Spleen (tissue), 11 donors: ENCODE measurements around the gene DIDO1. TPM values are rescaled to one million over a fixed set of nuclear protein-coding genes. Genes with fewer than 3 reads are reported as not detected.

Experiments
- DNase-seq: peaks from one replicate; pipeline ENCODE4 v3.0.0-alpha.2; 2020
- H3K27ac ChIP-seq, 8 donors: fragments of 200-600 bp; sonication (generic) in 7 of 8; 1 replicate in 4 of 8; 2 replicates in 4 of 8; pipeline versions ENCODE4 v1.5.0 to v1.8.0; 2016 to 2021; ENCODE audit warnings: inconsistent platforms in 4 of 8, mild to moderate bottlenecking in 4 of 8, moderate library complexity in 1 of 8
- H3K27me3 ChIP-seq, 7 donors: fragments of 200-600 bp; sonication (generic) in 6 of 7; replicated peaks in 1 of 7; 1 replicate in 4 of 7; 2 replicates in 3 of 7; pipeline versions ENCODE4 v1.5.0 to v1.8.0; 2016 to 2021; ENCODE audit warnings: inconsistent platforms in 3 of 7, mild to moderate bottlenecking in 1 of 7
- H3K36me3 ChIP-seq, 6 donors: fragments of 200-600 bp; sonication (generic) in 5 of 6; 1 replicate in 4 of 6; 2 replicates in 2 of 6; pipeline versions ENCODE4 v1.5.0 to v1.8.0; 2016 to 2021; ENCODE audit warnings: inconsistent platforms in 2 of 6
- H3K4me1 ChIP-seq, 6 donors: fragments of 200-600 bp; sonication (generic) in 5 of 6; 1 replicate in 3 of 6; 2 replicates in 3 of 6; pipeline versions ENCODE4 v1.5.0 to v1.8.0; 2016 to 2021; ENCODE audit warnings: inconsistent platforms in 3 of 6
- H3K4me3 ChIP-seq, 8 donors: fragments of 200-600 bp; sonication (generic) in 7 of 8; 1 replicate in 4 of 8; 2 replicates in 4 of 8; pipeline versions ENCODE4 v1.5.0 to v1.8.0; 2016 to 2021; ENCODE audit warnings: inconsistent platforms in 4 of 8, mild to moderate bottlenecking in 4 of 8, moderate library complexity in 2 of 8
- H3K9me3 ChIP-seq, 8 donors: fragments of 200-600 bp; sonication (generic) in 7 of 8; 1 replicate in 4 of 8; 2 replicates in 4 of 8; pipeline versions ENCODE4 v1.5.0 to v1.8.0; 2016 to 2021; ENCODE audit warnings: inconsistent platforms in 4 of 8
- POLR2A ChIP-seq, 3 donors: fragments of 450-650 bp; IDR thresholded peaks; one replicate each; pipeline ENCODE4 v1.5.1; 2017; ENCODE audit warnings: antibody characterized with exemption in 3 of 3, mild to moderate bottlenecking in 1 of 3
- POLR2AphosphoS5 ChIP-seq, 3 donors: sonication (generic); formaldehyde crosslinking; IDR thresholded peaks; one replicate each; pipeline ENCODE4 v1.5.1; 2017; ENCODE audit warnings: antibody characterized with exemption in 3 of 3
- WGBS, 5 donors: extraction: QIAGEN DNeasy Blood & Tissue Kit in 3 of 5; methylation state at CpG; one replicate each; pipeline versions ENCODE4 v1.1.5 to v1.1.7; 2013 to 2018; 5-methylcytosine and 5-hydroxymethylcytosine counted together
- intact Hi-C: fragments of 100-400 bp; cut with DNase I; formaldehyde crosslinking; loops from one replicate; pipeline ENCODE4 v1.15.0; 2023; ENCODE audit warnings: low total_unique reads
- polyA plus RNA-seq, 3 donors: library from polyadenylated mRNA; stranded (reverse); fragments of 200-250 nt; gene quantifications; one replicate each; pipeline ENCODE4 v1.2.1, GENCODE V29; 2013
- total RNA-seq, 7 donors: library from RNA; depleted of rRNA in 3 of 7; stranded (reverse); fragments of >200 nt in 3 of 7; fragmentation: NEBNext Ultra II Directional in 4 of 7; extraction: Animal tissue kit (Norgen Biotek cat#: 25700) in 4 of 7; gene quantifications; one replicate each; pipeline versions ENCODE4 v1.1.0 to v1.2.1, GENCODE V29; 2016 to 2021
- TF ChIP-seq, protein P1 (sequence below), 11 experiments: fragments of 200-600 bp in 7 of 11; fragments of 450-650 bp in 4 of 11; sonication (generic) in 4 of 11; IDR thresholded peaks in 8 of 11; conservative IDR thresholded peaks in 3 of 11; 1 replicate in 7 of 11; 2 replicates in 4 of 11; pipeline versions ENCODE4 v1.4.0 to v1.8.0; 2016 to 2021; ENCODE audit warnings: antibody characterized with exemption in 11 of 11, inconsistent platforms in 4 of 11, mild to moderate bottlenecking in 1 of 11
- donor health status: healthy with polysubstance abuse.
- donor health status: DM: no; HTN: no; CAD: no; lungs with moderate emphysema.
- donor health status: DM: no; HTN: no; CAD: no.
- donor health status: Bipolar disorder and iron deficiency.
- donor health status: healthy.
- donor health status: DM: no; HTN: no; CAD: no.
- donor health status: DM: yes; HTN: yes; CAD: no.

The DIDO1 gene
- total and polyA plus RNA-seq, 10 donors, result 17.4 to 79.6 (median 66.9) TPM

DNA sequence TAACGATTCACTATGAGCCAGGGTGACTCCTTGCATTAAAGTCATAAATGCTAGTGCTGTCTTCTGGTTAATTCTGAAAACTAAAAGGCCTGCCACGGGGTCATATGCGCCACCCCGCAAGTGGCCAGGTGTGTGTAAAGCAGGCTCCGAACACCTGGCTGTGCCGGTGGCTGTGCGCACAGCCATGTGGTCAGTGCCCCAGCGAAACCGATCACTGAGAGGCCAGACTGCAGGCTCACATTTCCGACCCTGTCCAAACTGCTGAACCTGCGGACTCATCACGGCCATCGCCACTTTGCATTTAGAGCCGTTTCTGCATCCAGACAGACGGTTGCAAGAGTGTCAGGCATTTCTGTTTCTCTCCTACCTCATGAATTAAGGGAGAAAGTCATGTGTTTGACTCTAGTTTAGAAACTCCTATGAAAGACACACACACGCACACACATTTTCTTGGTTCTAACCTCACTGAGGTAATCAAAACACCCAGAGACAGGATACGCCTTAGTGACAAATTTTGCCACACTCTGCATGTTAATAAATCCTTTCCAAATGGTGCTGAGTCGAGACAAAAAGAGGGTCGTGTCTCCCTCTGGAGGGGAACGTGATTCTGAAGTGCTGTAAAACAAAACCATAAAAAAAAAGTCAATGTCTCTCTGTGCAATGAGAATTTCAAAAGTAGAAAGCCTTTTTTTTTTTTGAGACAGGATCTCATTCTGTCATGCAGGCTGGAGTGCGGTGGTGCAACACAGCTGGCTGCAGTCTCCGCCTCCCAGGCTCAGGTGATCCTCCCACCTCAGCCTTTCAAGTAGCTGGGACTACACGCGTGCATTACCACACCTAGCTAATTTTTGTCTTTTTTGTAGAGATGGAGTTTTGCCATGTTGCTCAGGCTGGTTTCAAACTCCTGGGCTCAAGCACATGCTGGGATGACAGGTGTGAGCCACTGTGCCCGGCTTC, 33.7 kb downstream of the DIDO1 start:
- Histone ChIP-seq H3K4me1 (peaks cover 0 to 6% (median 0%) of the 10 kb centered on the region in 6 donors), H3K27me3 (no peaks in the 10 kb centered on the region), H3K36me3 (peaks cover 13 to 94% (median 87%) of the 10 kb centered on the region in 6 donors), H3K4me3 (no peak overlapping the region), H3K27ac (no peak overlapping the region), H3K9me3 (no peaks in the 10 kb centered on the region)
- DNase-seq, result peak; percentile 21
- TF ChIP-seq POLR2AphosphoS5 (IDR thresholded peaks at IDR 0.05), result peak in 2 of 3 donors; percentile 9 to 45
- no peak for TF ChIP-seq POLR2A (IDR thresholded peaks at IDR 0.05)
- 89 to 95% (median 92%) methylated on average over 25 of the region's 25 CpGs for WGBS, 5 donors
- intact Hi-C loops, result loop anchor here (10.0 kb wide), 1 partner anchor 112 kb away; the partner anchor contains the start of gene BHLHE23

DNA sequence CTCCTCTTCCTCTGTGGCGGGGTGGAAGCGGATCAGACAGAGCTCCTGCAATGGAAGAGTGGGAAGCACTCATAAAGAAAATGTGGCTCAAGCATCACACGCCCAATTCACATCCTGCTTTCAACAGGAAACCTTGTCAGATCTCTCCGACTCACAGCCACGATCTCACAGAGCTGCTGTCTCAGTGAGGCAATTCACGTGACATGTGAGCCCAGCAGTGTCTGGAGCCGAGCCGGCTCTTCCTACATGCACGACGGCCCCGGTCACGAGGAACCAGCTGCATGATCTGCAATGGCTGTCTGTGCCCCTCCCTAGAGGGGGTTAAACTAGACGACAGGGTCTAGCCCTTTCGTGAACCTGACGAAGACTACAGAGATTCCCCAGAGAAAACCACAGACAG, 35.2 kb downstream of the DIDO1 start:
- H3K4me1 ChIP-seq, result peaks cover 0 to 17% (median 0%) of the 10 kb centered on the region in 6 donors
- peak; percentile 44 for DNase-seq
- no peaks in the 10 kb centered on the region for H3K27me3 ChIP-seq
- no peaks in the 10 kb centered on the region for H3K9me3 ChIP-seq
- peaks cover 13 to 100% (median 98%) of the 10 kb centered on the region in 6 donors for H3K36me3 ChIP-seq
- H3K4me3 ChIP-seq, result no peak overlapping the region
- H3K27ac ChIP-seq, result no peak overlapping the region
- 68 to 78% (median 74%) methylated on average over 14 to 15 of the region's 15 CpGs for WGBS, 5 donors
- intact Hi-C loops, result loop anchor here (10.0 kb wide), 1 partner anchor 114 kb away; the partner anchor contains the start of gene BHLHE23
- no peak for TF ChIP-seq POLR2A (IDR thresholded peaks at IDR 0.05)
- TF ChIP-seq, protein P1, sequence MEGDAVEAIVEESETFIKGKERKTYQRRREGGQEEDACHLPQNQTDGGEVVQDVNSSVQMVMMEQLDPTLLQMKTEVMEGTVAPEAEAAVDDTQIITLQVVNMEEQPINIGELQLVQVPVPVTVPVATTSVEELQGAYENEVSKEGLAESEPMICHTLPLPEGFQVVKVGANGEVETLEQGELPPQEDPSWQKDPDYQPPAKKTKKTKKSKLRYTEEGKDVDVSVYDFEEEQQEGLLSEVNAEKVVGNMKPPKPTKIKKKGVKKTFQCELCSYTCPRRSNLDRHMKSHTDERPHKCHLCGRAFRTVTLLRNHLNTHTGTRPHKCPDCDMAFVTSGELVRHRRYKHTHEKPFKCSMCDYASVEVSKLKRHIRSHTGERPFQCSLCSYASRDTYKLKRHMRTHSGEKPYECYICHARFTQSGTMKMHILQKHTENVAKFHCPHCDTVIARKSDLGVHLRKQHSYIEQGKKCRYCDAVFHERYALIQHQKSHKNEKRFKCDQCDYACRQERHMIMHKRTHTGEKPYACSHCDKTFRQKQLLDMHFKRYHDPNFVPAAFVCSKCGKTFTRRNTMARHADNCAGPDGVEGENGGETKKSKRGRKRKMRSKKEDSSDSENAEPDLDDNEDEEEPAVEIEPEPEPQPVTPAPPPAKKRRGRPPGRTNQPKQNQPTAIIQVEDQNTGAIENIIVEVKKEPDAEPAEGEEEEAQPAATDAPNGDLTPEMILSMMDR (IDR thresholded peaks at IDR 0.05 in 8 of 11, conservative IDR thresholded peaks at IDR 0.05 in 3 of 11), result no peak
- no peak for TF ChIP-seq POLR2AphosphoS5 (IDR thresholded peaks at IDR 0.05)

DNA sequence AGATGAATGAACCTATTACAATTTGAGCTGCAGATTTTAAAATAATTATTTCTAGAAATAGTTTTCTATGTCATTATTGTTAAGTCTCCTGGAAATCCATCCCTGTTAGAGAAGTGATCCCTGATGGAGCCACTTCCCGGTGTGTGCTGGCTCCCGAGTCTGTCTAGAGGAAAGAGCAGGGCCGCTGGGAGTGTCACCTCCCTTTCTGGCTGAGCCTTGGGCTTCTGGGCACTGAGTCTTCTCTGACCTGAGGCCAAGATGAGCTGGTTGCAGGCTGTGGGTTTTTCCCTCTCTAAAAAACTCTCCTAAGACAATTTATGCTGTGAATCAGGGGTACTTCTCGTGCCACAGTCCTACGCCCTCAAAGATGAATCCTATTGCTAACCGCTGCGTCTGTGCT, 35.9 kb downstream of the DIDO1 start:
- Histone ChIP-seq H3K27me3 (no peaks in the 10 kb centered on the region), H3K4me3 (no peak overlapping the region), H3K36me3 (peaks cover 13 to 100% (median 97%) of the 10 kb centered on the region in 6 donors), H3K27ac (no peak overlapping the region), H3K9me3 (no peaks in the 10 kb centered on the region), H3K4me1 (peaks cover 0 to 17% (median 0%) of the 10 kb centered on the region in 6 donors)
- intact Hi-C loops, result loop anchor here (10.0 kb wide), 1 partner anchor 114 kb away; the partner anchor contains the start of gene BHLHE23
- DNase-seq, result no peak
- TF ChIP-seq, protein P1 (IDR thresholded peaks at IDR 0.05 in 8 of 11, conservative IDR thresholded peaks at IDR 0.05 in 3 of 11), result no peak
- TF ChIP-seq POLR2A (IDR thresholded peaks at IDR 0.05), result no peak
- TF ChIP-seq POLR2AphosphoS5 (IDR thresholded peaks at IDR 0.05), result no peak
- 87 to 96% (median 92%) methylated on average over 7 of the region's 7 CpGs for whole genome bisulfite sequencing, 5 donors

DNA sequence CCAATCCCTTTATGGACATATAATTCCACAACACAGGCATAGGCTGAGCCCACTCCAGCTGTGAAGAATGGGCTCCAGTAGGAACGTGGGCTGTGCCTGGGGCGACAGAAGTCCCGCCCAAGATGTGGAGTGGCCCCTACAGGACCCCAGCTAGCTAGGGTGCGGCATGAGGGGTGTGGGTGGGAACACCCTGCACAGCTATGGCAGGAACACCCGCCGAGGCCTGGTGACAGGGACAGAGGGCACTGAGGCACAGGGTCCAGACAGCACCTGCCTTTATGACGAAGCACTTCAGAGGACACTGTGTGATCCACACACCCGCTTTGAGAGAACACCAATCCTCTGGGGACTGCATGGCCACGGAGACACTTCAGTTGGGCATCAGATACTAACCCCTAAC, 36.4 kb downstream of the DIDO1 start:
- intact Hi-C loops, result loop anchor here (10.0 kb wide), 1 partner anchor 115 kb away; the partner anchor contains the start of gene BHLHE23
- TF ChIP-seq, protein P1 (IDR thresholded peaks at IDR 0.05 in 8 of 11, conservative IDR thresholded peaks at IDR 0.05 in 3 of 11), result no peak
- TF ChIP-seq POLR2AphosphoS5 (IDR thresholded peaks at IDR 0.05), result peak in 2 of 3 donors; percentile 11 to 50
- no peak for TF ChIP-seq POLR2A (IDR thresholded peaks at IDR 0.05)
- Histone ChIP-seq H3K4me1 (peaks cover 0 to 17% (median 0%) of the 10 kb centered on the region in 6 donors), H3K9me3 (no peaks in the 10 kb centered on the region), H3K4me3 (no peak overlapping the region), H3K36me3 (peaks cover 13 to 98% (median 93%) of the 10 kb centered on the region in 6 donors), H3K27ac (no peak overlapping the region), H3K27me3 (no peaks in the 10 kb centered on the region)
- WGBS, 5 donors, result 91 to 97% (median 94%) methylated on average over 8 to 9 of the region's 9 CpGs
- no peak for DNase-seq
